ENCODE measurements around the gene ATF6.

ATF6 gene

DNA sequence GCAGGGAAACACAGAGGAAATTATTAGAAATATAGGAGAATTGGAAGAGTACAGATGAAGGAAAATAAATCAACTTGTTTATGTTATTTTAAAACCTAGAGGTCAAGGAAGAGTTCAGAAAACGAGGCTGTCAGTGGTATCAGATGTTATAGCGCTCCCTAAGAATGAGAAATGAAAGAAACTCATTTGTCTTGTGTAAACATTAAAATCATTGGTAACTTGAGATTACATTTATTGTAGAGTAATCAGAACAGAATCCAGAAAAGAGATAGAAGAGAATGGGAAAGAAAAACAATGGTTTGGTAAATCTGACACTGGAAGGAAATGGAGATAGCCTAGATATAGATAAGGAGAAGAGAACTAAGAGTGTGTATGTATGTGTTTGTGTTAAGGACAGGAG, 106.4 kb downstream of the ATF6 start:
- H3K27ac ChIP-seq: no peak overlapping the region
- ChIA-PET CTCF (no interaction called here), POLR2A (ENCODE audit: low non-redundant PET) (no interaction called here)
- TF ChIP-seq, protein P1, sequence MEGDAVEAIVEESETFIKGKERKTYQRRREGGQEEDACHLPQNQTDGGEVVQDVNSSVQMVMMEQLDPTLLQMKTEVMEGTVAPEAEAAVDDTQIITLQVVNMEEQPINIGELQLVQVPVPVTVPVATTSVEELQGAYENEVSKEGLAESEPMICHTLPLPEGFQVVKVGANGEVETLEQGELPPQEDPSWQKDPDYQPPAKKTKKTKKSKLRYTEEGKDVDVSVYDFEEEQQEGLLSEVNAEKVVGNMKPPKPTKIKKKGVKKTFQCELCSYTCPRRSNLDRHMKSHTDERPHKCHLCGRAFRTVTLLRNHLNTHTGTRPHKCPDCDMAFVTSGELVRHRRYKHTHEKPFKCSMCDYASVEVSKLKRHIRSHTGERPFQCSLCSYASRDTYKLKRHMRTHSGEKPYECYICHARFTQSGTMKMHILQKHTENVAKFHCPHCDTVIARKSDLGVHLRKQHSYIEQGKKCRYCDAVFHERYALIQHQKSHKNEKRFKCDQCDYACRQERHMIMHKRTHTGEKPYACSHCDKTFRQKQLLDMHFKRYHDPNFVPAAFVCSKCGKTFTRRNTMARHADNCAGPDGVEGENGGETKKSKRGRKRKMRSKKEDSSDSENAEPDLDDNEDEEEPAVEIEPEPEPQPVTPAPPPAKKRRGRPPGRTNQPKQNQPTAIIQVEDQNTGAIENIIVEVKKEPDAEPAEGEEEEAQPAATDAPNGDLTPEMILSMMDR (conservative IDR thresholded peaks at IDR 0.05; ENCODE audit: low read depth): no peak
- no peak for DNase-seq (ENCODE audit: low spot score)

DNA sequence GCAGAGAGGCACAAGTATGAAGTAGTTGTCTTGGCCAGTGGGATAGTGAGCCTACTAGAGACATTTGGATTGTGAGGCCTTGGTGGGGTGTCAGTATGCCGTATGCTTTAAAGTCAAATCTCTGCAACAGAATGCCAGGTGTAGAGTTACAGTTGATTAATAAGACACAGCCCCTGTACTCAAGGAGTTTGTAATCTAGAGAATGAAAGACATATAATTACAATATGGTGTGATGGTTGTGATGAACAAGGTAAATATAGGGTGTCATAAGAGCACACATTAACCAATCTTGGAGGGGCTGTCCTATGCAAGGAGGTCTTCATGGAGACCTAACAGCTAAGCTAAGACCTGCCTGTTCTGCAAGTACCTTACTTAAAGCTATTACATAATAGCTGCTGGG, 113.1 kb downstream of the ATF6 start:
- no peak for DNase-seq (ENCODE audit: low spot score)
- TF ChIP-seq, protein P1 (conservative IDR thresholded peaks at IDR 0.05; ENCODE audit: low read depth): no peak
- CTCF ChIA-PET: no interaction called here
- POLR2A ChIA-PET (ENCODE audit: low non-redundant PET): no interaction called here
- no peak overlapping the region for H3K27ac ChIP-seq

DNA sequence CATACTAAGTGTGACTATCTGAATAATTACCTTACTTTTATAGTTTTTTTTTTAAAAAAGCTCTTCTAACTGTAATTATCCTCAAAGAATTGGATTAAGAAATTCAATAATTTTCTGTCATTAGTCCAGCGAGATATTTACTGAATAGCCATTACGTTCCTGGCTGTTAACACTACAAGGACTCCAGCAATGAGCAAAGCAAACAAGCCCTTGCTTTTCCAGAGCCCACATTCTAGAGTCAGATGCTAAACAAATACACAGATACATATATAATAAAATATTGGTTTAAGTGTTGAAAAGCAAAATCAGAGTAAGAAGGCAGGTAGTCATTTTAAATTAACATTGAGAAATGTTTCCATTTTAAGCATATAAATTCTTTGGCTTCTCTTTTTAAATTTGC, 118.4 kb downstream of the ATF6 start:
- no peak overlapping the region for H3K27ac ChIP-seq
- TF ChIP-seq, protein P1 (conservative IDR thresholded peaks at IDR 0.05; ENCODE audit: low read depth): no peak
- no peak for DNase-seq (ENCODE audit: low spot score)
- ChIA-PET POLR2A (ENCODE audit: low non-redundant PET) (no interaction called here), CTCF (no interaction called here)

DNA sequence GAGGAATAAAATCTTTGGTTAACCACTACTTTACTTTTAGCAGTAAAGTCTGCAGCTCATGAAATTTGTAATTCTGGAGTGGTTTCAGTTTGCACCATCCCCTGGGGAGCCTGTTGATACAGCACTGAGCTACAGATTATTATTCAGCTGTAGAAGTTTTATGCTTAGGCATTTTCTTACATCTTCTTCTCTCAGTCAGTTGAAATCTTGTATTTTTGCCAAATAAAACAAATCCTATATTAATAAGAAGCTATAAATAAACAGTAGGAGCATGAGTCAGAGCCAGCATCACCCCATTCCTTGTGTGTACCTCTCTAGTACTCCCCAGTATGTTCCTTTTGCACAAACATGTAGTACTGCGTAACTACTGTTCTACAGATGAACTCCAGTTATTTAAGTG, 118.9 kb downstream of the ATF6 start:
- no peak overlapping the region for H3K27ac ChIP-seq
- CTCF ChIA-PET: interaction anchor here (0.6 kb wide), 1 partner anchor 15 kb away, joined by 3 read pairs; no protein-coding TSS in a partner anchor
- TF ChIP-seq, protein P1 (conservative IDR thresholded peaks at IDR 0.05; ENCODE audit: low read depth): no peak
- DNase-seq (ENCODE audit: low spot score): peak; percentile 41
- POLR2A ChIA-PET (ENCODE audit: low non-redundant PET): no interaction called here

DNA sequence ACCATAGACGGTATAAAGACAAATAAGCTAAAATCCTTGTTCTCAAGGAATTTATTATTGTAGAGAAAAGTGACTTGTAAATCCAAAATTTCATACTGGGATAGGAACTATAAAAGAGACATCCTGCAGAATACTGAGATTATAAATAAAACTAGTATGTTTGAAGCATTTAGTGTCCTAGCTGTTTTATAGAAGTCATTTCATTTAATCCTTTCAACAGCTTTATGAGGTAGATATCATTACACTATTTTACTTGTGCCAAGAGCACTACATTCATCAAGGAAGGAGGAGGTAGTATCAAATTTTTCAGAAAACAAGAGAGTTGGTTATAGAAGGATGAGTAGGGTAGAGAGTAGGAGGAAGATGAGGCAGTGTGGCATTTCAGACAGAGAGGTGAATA, 119.6 kb downstream of the ATF6 start:
- H3K27ac ChIP-seq: no peak overlapping the region
- TF ChIP-seq, protein P1 (conservative IDR thresholded peaks at IDR 0.05; ENCODE audit: low read depth): no peak
- ChIA-PET POLR2A (ENCODE audit: low non-redundant PET) (no interaction called here), CTCF (no interaction called here)
- DNase-seq (ENCODE audit: low spot score): no peak

DNA sequence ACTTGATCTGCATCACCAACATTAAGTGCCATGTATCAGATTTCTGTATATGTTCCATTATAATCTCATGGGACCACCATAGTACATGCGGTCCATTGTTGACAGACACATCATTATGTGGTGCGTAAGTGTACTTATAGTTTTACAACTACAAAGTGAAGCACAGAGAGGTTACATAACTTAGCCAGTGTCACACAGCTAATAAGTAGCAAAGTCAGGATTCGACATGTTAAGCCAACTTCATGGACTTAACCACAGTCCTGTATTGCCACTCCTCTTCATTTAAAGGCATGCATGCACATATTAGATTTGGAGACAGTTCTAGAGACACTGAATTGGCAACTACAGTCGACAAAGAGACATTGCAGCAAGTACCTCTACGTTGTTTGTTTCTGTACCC, 120.5 kb downstream of the ATF6 start:
- DNase-seq (ENCODE audit: low spot score): no peak
- ChIA-PET CTCF (no interaction called here), POLR2A (ENCODE audit: low non-redundant PET) (no interaction called here)
- TF ChIP-seq, protein P1 (conservative IDR thresholded peaks at IDR 0.05; ENCODE audit: low read depth): no peak
- H3K27ac ChIP-seq: no peak overlapping the region

DNA sequence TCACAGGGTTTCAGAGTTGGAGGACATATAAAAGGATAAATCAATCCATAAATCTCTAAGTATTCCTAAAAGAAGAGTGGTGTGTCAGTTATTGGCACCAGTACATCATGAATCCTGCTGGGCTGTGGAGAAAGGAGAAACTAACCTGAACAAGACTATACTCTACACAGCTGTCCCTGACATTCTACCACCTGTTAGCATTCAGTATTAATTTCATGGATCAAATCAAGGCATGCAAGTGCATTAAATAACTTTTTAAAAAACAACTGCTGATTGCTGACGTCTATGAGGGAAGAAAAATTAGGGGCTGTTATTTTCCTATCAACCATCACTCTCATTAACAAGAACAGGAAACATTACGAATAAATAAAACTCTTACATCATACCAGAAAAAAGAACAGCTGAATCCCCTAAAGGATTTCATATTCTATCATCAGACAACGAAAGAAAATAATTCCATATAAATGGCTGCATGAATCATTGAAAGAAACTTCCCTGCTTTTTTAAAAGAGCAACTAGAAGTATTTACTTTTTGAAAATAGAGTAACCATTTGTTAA, 121.7 kb downstream of the ATF6 start:
- TF ChIP-seq, protein P1 (conservative IDR thresholded peaks at IDR 0.05; ENCODE audit: low read depth): no peak
- ChIA-PET CTCF (no interaction called here), POLR2A (ENCODE audit: low non-redundant PET) (no interaction called here)
- no peak for DNase-seq (ENCODE audit: low spot score)
- no peak overlapping the region for H3K27ac ChIP-seq
